ENCODE results near the gene HNRNPR. TPM values are rescaled to one million over a fixed set of nuclear protein-coding genes. Genes with fewer than 3 reads are reported as not detected.

HNRNPR gene
- polyA plus RNA-seq, 3 donors, result 58.5 to 112 (median 82.9) TPM

DNA sequence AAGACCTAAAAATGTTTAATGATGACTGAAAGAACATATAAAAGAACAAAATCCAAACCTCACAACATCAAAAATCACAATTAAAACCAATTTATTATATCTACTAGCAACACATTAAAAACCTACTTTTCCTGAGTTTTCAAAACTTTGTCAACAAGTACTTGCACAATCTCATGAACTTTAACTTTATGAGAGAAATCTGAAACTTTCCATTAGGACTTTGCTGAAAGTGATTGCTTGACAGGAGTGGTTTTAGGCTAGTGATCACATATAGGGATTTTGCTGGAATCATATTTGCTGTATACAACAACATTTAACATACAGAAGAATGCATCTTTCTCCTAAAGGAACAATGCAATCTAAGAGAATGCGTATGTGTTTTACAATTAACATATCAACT lies 13.2 kb downstream of the HNRNPR start:
- H3K27ac Mint-ChIP-seq, result peak overlapping the region in 1 of 7 donors; percentile 4
- H3K4me1 Mint-ChIP-seq, result peaks cover 2% of the 10 kb centered on the region
- Histone ChIP-seq H3K79me2 (ENCODE audit: insufficient read depth, low read length) (peaks cover 79% of the 10 kb centered on the region), H3K27ac (ENCODE audit: low read depth in 1 of 2, low read length in 2 of 2) (no peak overlapping the region), H3K27me3 (ENCODE audit: control insufficient read depth in 2 of 2, insufficient read depth in 2 of 2, low read length in 2 of 2) (no peaks in the 10 kb centered on the region), H3K36me3 (replicated peaks in 1 of 2; ENCODE audit: control insufficient read depth in 1 of 2, insufficient read depth in 2 of 2, low read length in 2 of 2) (peaks cover 74 to 96% of the 10 kb centered on the region in 2 donors), H3K9ac (ENCODE audit: insufficient read depth, low read length, poor library complexity, severe bottlenecking) (no peak overlapping the region), H3K4me3 (replicated peaks in 1 of 3; ENCODE audit: low read depth in 2 of 3, low read length in 3 of 3) (no peak overlapping the region), H4K20me1 (ENCODE audit: insufficient read depth, low read length) (peaks cover 71% of the 10 kb centered on the region), H3K9me3 (replicated peaks in 1 of 2; ENCODE audit: control insufficient read depth in 1 of 2, insufficient read depth in 1 of 2, low read length in 2 of 2) (no peaks in the 10 kb centered on the region), H3K4me1 (ENCODE audit: control insufficient read depth in 1 of 2, insufficient read depth in 2 of 2, low read length in 2 of 2) (no peaks in the 10 kb centered on the region), H3K4me2 (replicated peaks; ENCODE audit: extremely low read depth, low read length, poor library complexity, severe bottlenecking) (no peak overlapping the region), H2AFZ (ENCODE audit: insufficient read depth, low read depth, low read length, poor library complexity, severe bottlenecking) (no peak overlapping the region)
- WGBS (ENCODE audit: insufficient coverage), result 100% methylated on average over 1 of the region's 1 CpG
- H3K4me3 Mint-ChIP-seq, result no peak overlapping the region
- no peak for DNase-seq
- peaks cover 0 to 2% (median 0%) of the 10 kb centered on the region in 3 donors for H3K27me3 Mint-ChIP-seq (ENCODE audit: low read depth in 3 of 3)
- H3K9me3 Mint-ChIP-seq, result no peaks in the 10 kb centered on the region
- peaks cover 67 to 95% of the 10 kb centered on the region in 2 donors for H3K36me3 Mint-ChIP-seq
- TF ChIP-seq, protein P1, sequence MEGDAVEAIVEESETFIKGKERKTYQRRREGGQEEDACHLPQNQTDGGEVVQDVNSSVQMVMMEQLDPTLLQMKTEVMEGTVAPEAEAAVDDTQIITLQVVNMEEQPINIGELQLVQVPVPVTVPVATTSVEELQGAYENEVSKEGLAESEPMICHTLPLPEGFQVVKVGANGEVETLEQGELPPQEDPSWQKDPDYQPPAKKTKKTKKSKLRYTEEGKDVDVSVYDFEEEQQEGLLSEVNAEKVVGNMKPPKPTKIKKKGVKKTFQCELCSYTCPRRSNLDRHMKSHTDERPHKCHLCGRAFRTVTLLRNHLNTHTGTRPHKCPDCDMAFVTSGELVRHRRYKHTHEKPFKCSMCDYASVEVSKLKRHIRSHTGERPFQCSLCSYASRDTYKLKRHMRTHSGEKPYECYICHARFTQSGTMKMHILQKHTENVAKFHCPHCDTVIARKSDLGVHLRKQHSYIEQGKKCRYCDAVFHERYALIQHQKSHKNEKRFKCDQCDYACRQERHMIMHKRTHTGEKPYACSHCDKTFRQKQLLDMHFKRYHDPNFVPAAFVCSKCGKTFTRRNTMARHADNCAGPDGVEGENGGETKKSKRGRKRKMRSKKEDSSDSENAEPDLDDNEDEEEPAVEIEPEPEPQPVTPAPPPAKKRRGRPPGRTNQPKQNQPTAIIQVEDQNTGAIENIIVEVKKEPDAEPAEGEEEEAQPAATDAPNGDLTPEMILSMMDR (IDR thresholded peaks at IDR 0.05), result no peak
- intact Hi-C loops (cut with micrococcal nuclease), result no loop called here

DNA sequence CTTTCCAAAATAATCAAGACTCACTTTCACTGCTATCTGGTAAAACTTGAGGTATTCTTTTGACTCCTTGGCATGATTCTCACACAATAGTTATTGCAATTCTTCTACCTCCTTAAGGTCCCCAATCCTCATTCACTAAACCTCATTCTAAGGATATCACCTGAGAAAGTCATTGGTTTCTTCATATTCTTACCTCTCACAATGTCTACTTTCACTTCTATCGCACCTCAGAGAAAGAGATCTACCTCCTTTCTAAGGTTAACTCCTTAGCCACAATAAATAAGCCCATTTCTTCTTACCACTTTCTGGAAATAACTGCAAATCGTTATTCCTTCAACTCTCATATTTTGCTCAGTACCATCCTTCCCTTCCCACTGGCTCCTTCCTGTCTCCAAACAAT lies 18.7 kb downstream of the HNRNPR start:
- no peak overlapping the region for H3K27ac ChIP-seq (ENCODE audit: low read depth in 1 of 2, low read length in 2 of 2)
- 100% methylated on average over 2 of the region's 2 CpGs for WGBS (ENCODE audit: insufficient coverage)
- no peak overlapping the region for H3K4me2 ChIP-seq (replicated peaks; ENCODE audit: extremely low read depth, low read length, poor library complexity, severe bottlenecking)
- no peaks in the 10 kb centered on the region for H3K27me3 ChIP-seq (ENCODE audit: control insufficient read depth in 2 of 2, insufficient read depth in 2 of 2, low read length in 2 of 2)
- Mint-ChIP-seq H3K36me3 (peaks cover 57 to 80% of the 10 kb centered on the region in 2 donors), H3K4me3 (no peak overlapping the region), H3K4me1 (peaks cover 2% of the 10 kb centered on the region), H3K27me3 (ENCODE audit: low read depth in 3 of 3) (no peaks in the 10 kb centered on the region), H3K27ac (peak overlapping the region in 4 of 7 donors; percentile 14 to 39 (median 26)), H3K9me3 (no peaks in the 10 kb centered on the region)
- intact Hi-C loops (cut with micrococcal nuclease), result no loop called here
- H3K36me3 ChIP-seq (replicated peaks in 1 of 2; ENCODE audit: control insufficient read depth in 1 of 2, insufficient read depth in 2 of 2, low read length in 2 of 2), result peaks cover 54 to 79% of the 10 kb centered on the region in 2 donors
- H2AFZ ChIP-seq (ENCODE audit: insufficient read depth, low read depth, low read length, poor library complexity, severe bottlenecking), result no peak overlapping the region
- no peaks in the 10 kb centered on the region for H3K4me1 ChIP-seq (ENCODE audit: control insufficient read depth in 1 of 2, insufficient read depth in 2 of 2, low read length in 2 of 2)
- H4K20me1 ChIP-seq (ENCODE audit: insufficient read depth, low read length), result peaks cover 52% of the 10 kb centered on the region
- H3K9me3 ChIP-seq (replicated peaks in 1 of 2; ENCODE audit: control insufficient read depth in 1 of 2, insufficient read depth in 1 of 2, low read length in 2 of 2), result no peaks in the 10 kb centered on the region
- no peak overlapping the region for H3K9ac ChIP-seq (ENCODE audit: insufficient read depth, low read length, poor library complexity, severe bottlenecking)
- TF ChIP-seq, protein P1 (IDR thresholded peaks at IDR 0.05), result no peak
- H3K4me3 ChIP-seq (replicated peaks in 1 of 3; ENCODE audit: low read depth in 2 of 3, low read length in 3 of 3), result no peak overlapping the region
- H3K79me2 ChIP-seq (ENCODE audit: insufficient read depth, low read length), result peaks cover 63% of the 10 kb centered on the region
- no peak for DNase-seq
